ENCODE measurements around the gene MAP3K21.

The MAP3K21 gene

GRCh38 chr1:233360525-233361102, 33.1 kb downstream of the MAP3K21 start:
- no peak for DNase-seq

DNA sequence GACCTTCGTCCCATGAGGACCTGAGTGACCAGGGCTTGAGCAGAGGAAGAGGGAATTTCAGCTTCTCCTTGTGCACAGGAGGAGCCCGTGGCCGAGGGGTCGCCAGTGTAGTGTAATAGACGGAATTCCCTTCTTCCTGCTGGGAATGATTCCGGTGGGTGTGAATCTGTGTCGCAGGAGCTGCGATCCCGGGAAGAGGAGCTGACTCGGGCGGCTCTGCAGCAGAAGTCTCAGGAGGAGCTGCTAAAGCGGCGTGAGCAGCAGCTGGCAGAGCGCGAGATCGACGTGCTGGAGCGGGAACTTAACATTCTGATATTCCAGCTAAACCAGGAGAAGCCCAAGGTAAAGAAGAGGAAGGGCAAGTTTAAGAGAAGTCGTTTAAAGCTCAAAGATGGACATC, 34.4 kb downstream of the MAP3K21 start:
- no peak for DNase-seq

- no peak for DNase-seq
Measured at GRCh38 chr1:233362743-233363142, 35.2 kb downstream of the MAP3K21 start.

DNA sequence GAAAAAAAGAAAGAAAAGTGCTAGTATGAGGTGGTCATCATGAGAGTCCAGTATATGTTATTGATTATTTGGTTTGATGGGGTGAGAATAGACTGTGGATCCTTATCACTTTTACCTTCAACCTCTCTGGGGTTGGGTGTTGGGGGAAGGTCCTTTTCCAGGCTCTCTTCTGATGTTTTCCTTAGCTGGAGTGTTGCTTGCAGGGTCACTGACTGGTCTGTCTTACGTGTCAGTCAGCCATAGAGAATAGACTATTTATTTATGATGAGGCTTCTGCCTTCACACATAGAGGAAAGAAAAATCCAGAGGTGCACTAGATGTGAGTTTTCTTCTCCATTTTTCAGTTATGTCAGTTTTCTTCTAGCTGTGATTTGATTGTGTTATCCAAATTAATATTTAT, 36.5 kb downstream of the MAP3K21 start:
- no peak for DNase-seq

DNA sequence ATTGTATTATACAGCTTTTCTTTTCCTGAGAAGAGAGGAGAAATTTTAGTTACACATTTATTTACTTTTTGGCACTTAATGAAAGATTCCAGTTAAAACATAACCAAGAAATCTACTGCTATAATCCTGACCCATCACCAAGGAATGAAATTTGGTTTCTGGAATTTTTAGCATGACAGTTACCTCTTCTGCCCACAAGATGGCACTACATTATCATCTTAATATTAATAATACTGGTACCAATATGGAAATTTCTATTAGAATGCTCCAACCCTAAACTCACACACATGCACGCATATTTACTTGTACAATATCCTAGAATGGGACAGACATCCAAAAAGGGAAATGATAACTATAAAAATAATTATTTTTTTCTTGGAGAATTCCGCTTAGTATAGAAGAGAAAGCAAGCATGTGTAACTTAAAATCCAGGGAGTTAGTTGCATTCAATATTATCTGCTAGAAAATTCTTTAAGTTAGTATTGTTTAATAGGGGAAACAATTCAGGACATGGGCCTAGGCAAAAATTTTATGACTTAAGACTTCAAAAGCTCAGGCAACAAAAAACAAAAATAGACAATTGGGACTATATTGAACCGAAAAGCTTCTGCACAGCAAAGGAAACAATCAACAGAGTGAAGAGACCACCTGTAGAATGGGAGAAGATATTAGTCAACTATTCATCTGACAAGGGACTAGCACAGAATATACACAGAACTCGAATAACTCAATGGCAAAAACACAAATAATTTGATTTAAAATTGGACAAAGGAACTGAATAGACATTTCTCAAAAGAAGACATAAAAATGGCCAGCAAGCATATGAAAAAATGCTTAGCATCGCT, 37.4 kb downstream of the MAP3K21 start:
- peak in 1 of 3 experiments; percentile 46 for DNase-seq

GRCh38 chr1:233366575-233366974, 39.1 kb downstream of the MAP3K21 start:
- DNase-seq: no peak

GRCh38 chr1:233367057-233367803, 39.7 kb downstream of the MAP3K21 start:
- DNase-seq: no peak

DNA sequence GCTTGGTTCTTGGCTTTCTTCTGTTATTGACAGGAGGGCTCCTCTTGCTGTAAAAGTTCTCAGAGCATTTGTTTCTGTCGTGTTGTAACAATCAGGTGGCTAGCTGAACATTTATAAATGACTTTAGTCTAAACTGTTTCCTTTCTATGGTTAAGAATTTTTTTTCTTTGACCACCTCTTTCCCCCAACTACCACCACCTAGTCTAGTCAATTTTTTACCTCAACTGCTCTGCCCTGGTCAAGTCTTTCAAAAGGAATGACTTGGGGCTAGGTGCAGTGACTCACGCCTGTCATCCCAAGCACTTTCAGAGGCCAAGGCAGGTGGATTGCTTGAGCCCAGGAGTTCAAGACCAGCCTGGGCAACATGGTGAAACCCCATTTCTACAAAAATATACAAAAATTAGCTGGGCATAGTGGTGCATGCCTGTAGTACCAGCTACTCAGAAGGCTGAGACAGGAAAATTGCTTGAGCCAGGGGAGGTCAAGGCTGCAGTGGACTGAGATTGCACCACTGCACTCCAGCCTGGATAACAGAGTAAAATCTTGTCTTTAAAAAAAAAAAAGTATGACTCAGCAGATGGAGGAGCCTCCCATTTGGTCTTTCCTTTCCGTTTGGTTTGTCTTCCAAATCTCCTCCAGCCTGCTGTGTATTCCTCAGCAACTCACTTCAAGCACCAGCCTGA, 40.7 kb downstream of the MAP3K21 start:
- DNase-seq: no peak

GRCh38 chr1:233368789-233369130, 41.2 kb downstream of the MAP3K21 start:
- no peak for DNase-seq

GRCh38 chr1:233372218-233373120, 44.9 kb downstream of the MAP3K21 start:
- DNase-seq: no peak

- DNase-seq: no peak
Measured at GRCh38 chr1:233373226-233373625, 45.7 kb downstream of the MAP3K21 start.

- DNase-seq: no peak
Measured at GRCh38 chr1:233375653-233376052, 48.1 kb downstream of the MAP3K21 start.

DNA sequence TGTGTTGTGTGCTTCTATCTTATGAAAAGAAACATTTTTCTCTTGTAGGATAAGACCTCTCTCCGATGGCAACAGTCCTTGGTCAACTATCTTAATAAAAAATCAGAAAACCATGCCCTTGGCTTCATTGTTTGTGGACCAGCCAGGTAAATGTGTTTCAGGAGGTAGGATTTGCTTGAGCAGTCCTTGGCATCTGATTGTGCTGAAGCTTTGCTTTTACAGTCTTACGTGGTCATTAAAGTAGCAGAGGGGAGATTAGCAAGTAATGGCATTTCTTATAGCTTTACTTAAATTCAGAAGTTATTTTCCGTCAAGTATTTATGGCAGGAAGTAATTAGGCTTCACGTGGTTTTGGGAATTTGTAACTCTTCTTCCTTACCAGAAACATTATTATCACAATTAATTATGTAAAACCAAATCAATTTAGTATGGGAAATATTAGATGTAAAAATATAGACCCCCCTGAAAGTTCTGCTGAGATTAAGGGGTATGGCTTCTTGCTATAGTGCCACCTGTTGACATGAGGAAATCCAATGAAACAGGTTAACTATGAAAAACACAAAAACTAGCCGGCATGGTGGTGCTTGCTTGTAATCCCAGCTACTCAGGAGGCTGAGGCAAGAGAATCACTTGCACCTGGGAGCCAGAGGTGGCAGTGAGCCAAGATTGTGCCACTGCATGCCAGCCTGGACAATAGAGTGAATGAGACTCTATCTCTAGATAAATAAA, 49.0 kb downstream of the MAP3K21 start:
- DNase-seq: peak in 1 of 3 experiments; percentile 5

DNA sequence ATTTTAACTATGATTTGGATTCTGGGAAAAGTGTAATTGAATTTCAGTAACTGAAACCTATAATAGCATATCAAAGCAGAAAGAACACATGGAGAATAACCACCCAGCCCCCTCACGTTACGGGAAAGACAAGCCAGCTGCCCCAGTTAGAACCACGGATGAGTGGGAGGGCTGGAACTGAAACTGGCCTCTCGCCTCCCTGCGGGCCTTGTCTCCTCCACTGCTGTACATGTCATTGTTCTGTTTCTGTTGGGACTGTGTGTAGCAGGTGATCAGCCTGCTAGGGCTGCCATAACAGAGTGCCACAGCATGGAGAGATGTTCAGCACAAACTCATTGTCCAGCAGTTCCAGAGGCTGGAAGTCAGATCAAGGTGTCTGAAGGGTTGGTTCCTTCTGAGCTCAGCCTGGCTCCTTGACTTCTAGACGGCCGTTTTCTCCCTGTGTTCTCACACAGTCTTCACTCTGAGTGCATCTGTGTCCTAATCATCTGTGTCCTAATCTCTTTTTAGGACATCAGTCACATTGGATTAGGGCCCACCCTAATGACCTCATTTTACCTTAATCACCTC, 52.4 kb downstream of the MAP3K21 start:
- no peak for DNase-seq

- DNase-seq: no peak
Measured at GRCh38 chr1:233381806-233382205, 54.3 kb downstream of the MAP3K21 start.

DNA sequence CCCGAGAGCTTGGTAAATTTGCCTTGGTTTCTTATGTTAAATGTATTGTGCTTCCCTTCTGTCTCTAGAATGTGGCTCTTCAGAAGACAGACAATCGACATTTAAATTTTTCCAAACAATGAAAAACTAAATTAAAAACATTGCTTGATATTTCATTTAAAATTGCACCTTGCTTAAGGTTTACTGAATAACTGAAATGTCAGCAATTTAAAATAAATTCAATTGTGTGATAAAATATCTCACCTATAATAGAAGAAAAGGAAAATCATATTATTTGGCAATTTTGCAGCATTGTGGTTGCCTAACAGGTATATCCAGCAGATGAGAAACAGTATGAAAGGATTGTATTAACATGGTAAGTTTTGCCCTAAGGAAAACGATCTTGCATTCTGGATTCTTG, 56.5 kb downstream of the MAP3K21 start:
- DNase-seq: no peak

DNA sequence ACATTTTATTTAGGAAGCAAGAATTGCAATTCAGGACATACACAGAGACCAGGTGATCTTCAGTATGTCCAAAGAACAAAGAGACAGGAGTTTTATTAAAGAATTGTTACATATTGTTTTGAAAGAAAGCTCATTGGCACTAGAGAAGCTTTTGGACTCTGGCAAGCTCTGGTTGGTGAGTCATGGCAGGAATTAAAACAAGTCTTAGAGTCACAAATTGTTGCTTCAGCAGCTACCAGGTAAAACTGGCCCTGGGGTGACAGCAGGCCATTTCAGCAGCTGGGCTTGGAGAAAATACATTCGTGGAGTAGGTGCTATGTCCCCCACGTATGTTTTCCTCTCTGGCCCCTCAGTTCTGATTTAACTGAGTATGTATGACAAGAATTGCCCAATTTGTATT, 58.8 kb downstream of the MAP3K21 start:
- no peak for DNase-seq

DNA sequence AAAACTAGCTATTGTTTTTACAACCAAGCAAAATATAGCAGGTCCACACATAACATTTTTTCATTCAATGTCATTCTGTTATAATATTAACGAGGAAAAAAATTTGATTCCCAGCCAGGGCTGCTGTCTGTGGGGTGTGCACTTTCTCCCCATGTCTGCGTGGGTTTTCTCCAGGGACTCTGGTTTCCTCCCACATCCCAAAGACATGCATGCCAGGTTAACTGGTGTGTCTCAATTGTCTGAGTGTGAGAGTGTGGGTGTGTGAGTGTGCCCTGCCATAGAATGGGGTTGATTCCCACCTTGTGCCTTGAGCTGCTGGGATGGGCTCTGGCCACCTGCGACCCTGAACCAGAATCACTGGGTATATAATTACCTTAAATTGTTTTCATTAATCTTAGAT, 60.1 kb downstream of the MAP3K21 start:
- no peak for DNase-seq

DNA sequence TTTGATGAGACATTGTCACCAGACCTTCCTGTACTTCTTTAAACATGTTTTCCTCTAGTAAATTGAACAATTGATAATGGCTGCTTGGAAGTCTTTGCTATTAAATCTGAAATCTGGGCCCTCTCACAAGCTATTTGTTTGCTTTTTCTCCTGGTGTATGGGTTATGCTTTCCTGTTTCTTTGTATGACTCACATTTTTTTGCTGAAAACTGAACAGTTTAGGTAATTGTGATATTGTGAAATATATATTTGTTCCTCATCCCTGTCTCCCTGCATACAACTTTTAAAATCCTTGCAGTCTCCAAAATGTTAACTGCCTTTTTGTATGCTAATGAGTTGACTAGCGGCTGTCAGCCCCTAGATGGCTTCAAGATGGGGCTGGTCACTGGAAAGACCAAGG, 61.6 kb downstream of the MAP3K21 start:
- DNase-seq: no peak

DNA sequence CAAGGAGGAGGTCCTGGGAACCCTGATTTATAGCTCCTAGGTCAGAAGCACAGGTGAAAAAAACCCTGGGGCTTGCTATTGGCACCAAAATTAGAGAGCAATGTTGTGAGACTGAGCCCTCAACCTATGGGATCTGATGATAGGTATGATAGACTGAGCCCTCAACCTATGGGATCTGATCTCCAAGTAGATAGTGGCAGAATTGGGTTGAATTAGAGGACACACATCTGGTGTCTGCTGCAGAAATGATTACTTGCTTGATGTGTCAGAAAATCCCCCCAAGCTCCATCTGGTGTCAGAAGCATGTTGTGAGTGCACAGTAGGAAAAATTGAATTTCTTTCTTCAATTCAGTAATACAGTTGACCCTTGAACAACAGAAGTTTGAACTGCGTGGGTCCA, 62.4 kb downstream of the MAP3K21 start:
- DNase-seq: peak in 1 of 3 experiments; percentile 11
